Activated CD8-positive, alpha-beta T cell treated with anti-CD3 and anti-CD28 coated beads for 36 hours (primary cell): ENCODE results near the gene PRSS1. TPM values are rescaled to one million over a fixed set of nuclear protein-coding genes. Genes with fewer than 3 reads are reported as not detected.
"Not testable (repeated sequence)": the region's sequence is repeated elsewhere in the genome, so short reads cannot be mapped to it uniquely, and the experiment has no call there.

Experiments used
- ATAC-seq: fragments of 200-7000 bp; cut with Tn5 transposase; one replicate; pipeline ENCODE4 v1.10.0; 2021; ENCODE audit warnings: mild to moderate bottlenecking, moderate library complexity
- CTCF ChIA-PET: fragments of 350-600 bp; sonication (Branson Sonifier 250); formaldehyde crosslinking; loops from one replicate; lab custom pipeline; 2021; ENCODE audit warnings: antibody characterized with exemption; lab: Charles Lee
- POLR2A ChIA-PET: fragments of 350-600 bp; sonication (Branson Sonifier 250); formaldehyde crosslinking; loops from one replicate; lab custom pipeline; 2021; ENCODE audit warnings: antibody characterized with exemption; lab: Charles Lee
- DNase-seq: peaks from one replicate; pipeline ENCODE4 v3.0.0-alpha.2; 2020
- H3K27ac Mint-ChIP-seq: one replicate; pipeline ENCODE4 v1.8.0; 2021; ENCODE audit warnings: mild to moderate bottlenecking, mixed read lengths
- H3K27me3 Mint-ChIP-seq: one replicate; pipeline ENCODE4 v1.8.0; 2021; ENCODE audit warnings: mixed read lengths
- H3K36me3 Mint-ChIP-seq: one replicate; pipeline ENCODE4 v1.8.0; 2021; ENCODE audit warnings: low read depth, mixed read lengths
- H3K4me1 Mint-ChIP-seq: one replicate; pipeline ENCODE4 v1.8.0; 2021; ENCODE audit warnings: low read depth, mixed read lengths
- H3K4me3 Mint-ChIP-seq: one replicate; pipeline ENCODE4 v1.8.0; 2021; ENCODE audit warnings: mild to moderate bottlenecking, moderate library complexity, mixed read lengths
- H3K9me3 Mint-ChIP-seq: one replicate; pipeline ENCODE4 v1.8.0; 2021; ENCODE audit warnings: mixed read lengths
- intact Hi-C: fragments of 100-400 bp; cut with micrococcal nuclease; formaldehyde crosslinking; loops from one replicate; pipeline ENCODE4 v1.10.0; 2022
- total RNA-seq, 2 experiments: library from RNA; stranded (reverse); gene quantifications; one replicate each; pipeline ENCODE4 v1.2.3, GENCODE V29; 2021
- TF ChIP-seq, protein P1 (sequence below): fragments of 200-600 bp; IDR thresholded peaks from one replicate; pipeline ENCODE4 v1.8.0; 2022; ENCODE audit warnings: antibody characterized with exemption, mild to moderate bottlenecking

The PRSS1 gene
- total RNA-seq, 2 experiments from 2014 or later, result not detected

- POLR2A ChIA-PET, result no interaction called here
- Mint-ChIP-seq H3K4me1 (peaks cover under 1% of the 10 kb centered on the region), H3K27ac (no peak overlapping the region), H3K9me3 (no peaks in the 10 kb centered on the region), H3K27me3 (no peaks in the 10 kb centered on the region), H3K4me3 (no peak overlapping the region), H3K36me3 (no peaks in the 10 kb centered on the region)
- DNase-seq (no peak), ATAC-seq (no peak)
- TF ChIP-seq, protein P1, sequence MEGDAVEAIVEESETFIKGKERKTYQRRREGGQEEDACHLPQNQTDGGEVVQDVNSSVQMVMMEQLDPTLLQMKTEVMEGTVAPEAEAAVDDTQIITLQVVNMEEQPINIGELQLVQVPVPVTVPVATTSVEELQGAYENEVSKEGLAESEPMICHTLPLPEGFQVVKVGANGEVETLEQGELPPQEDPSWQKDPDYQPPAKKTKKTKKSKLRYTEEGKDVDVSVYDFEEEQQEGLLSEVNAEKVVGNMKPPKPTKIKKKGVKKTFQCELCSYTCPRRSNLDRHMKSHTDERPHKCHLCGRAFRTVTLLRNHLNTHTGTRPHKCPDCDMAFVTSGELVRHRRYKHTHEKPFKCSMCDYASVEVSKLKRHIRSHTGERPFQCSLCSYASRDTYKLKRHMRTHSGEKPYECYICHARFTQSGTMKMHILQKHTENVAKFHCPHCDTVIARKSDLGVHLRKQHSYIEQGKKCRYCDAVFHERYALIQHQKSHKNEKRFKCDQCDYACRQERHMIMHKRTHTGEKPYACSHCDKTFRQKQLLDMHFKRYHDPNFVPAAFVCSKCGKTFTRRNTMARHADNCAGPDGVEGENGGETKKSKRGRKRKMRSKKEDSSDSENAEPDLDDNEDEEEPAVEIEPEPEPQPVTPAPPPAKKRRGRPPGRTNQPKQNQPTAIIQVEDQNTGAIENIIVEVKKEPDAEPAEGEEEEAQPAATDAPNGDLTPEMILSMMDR, result no peak
- CTCF ChIA-PET, result no interaction called here
- intact Hi-C loops, result no loop called here
Observed at GRCh38 chr7:142745091-142745635, 4.1 kb upstream of the PRSS1 start.

- Mint-ChIP-seq H3K9me3 (no peaks in the 10 kb centered on the region), H3K36me3 (no peaks in the 10 kb centered on the region), H3K4me1 (no peaks in the 10 kb centered on the region), H3K27me3 (no peaks in the 10 kb centered on the region), H3K27ac (no peak overlapping the region), H3K4me3 (no peak overlapping the region)
- CTCF ChIA-PET, result no interaction called here
- POLR2A ChIA-PET, result no interaction called here
- no peak for ATAC-seq
- intact Hi-C loops, result no loop called here
- no peak for DNase-seq
- TF ChIP-seq, protein P1, result no peak
Observed at GRCh38 chr7:142745745-142746144, 3.5 kb upstream of the PRSS1 start.

DNA sequence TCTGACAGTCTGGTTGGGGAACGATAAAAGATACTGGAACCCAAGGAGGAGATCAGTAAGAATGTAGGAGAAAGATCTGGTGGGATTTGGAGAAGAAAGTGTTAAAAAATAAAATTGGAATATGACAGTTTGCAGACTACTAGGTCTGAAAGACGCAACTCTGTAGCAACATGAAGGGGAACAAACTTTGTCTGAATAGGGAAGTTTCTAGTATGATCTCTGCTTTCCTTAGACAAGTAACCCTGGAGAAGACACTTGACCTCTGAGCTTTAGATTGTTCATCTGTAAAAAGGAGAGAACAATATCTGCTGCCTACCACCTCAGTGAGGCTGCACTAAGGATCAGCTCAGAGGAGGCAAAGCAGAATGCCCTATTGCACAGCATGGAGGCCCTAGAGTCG is 3.0 kb upstream of the PRSS1 start:
- Mint-ChIP-seq H3K27ac (no peak overlapping the region), H3K4me3 (no peak overlapping the region), H3K4me1 (no peaks in the 10 kb centered on the region), H3K27me3 (no peaks in the 10 kb centered on the region), H3K9me3 (no peaks in the 10 kb centered on the region), H3K36me3 (no peaks in the 10 kb centered on the region)
- POLR2A ChIA-PET, result no interaction called here
- no peak for ATAC-seq
- DNase-seq, result no peak
- TF ChIP-seq, protein P1, result no peak
- intact Hi-C loops, result no loop called here
- CTCF ChIA-PET, result no interaction called here

DNA sequence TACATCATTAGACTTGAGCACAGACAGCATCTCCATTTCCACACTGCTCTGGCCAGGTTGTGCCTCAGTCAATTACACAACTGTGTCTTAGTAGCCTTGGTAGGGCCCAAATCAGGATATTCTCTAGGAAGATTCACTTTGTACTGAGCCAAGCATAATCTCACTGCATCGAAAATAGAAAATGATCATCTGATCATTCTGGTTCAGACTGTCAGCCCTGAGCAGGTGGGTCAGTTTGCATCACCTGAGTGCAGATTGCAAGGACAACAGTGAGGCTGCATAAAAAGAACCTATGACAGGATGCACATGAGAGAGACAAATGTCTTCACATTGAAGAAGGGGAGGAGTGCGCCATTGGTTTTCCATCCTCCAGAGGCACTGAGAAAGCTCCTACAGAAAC is 862 bp upstream of the PRSS1 start:
- H3K36me3 Mint-ChIP-seq, H3K4me3 Mint-ChIP-seq, DNase-seq, intact Hi-C loops, POLR2A ChIA-PET, CTCF ChIA-PET, H3K27me3 Mint-ChIP-seq, H3K9me3 Mint-ChIP-seq, H3K27ac Mint-ChIP-seq, H3K4me1 Mint-ChIP-seq, ATAC-seq: not testable (repeated sequence)

DNA sequence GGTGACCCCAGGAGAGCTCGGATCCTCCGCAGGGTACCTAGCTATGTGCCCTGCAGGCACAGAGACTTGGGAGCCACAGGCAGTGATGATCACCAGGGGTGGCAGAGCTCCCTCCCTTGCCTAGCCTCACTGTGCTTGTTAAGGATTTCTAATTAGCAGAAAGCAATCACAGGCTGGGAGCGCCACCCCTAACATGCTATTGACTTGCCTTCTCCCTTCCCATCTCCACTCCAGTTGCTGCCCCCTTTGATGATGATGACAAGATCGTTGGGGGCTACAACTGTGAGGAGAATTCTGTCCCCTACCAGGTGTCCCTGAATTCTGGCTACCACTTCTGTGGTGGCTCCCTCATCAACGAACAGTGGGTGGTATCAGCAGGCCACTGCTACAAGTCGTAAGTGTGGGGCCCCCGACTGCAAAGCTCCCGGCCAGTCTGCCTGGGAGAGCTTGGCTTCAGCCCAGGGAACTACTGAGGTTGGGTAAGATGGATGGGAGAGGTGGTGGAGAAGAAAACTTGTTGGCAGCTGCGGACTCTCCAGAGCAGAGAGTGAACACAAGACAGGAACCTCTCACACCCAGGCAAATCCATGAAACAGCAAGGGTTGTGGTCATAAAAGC is 1.2 kb downstream of the PRSS1 start:
- TF ChIP-seq, protein P1, result no peak
- Mint-ChIP-seq H3K27me3 (no peaks in the 10 kb centered on the region), H3K36me3 (no peaks in the 10 kb centered on the region), H3K9me3 (no peaks in the 10 kb centered on the region), H3K4me3 (no peak overlapping the region), H3K4me1 (no peaks in the 10 kb centered on the region), H3K27ac (no peak overlapping the region)
- intact Hi-C loops, result no loop called here
- CTCF ChIA-PET, result interaction anchor here (0.6 kb wide), 1 partner anchor 120 kb away, joined by 3 read pairs; no protein-coding TSS in a partner anchor
- POLR2A ChIA-PET, result no interaction called here
- ATAC-seq, result no peak
- no peak for DNase-seq

GRCh38 chr7:142751526-142752175 is 2.4 kb downstream of the PRSS1 start:
- CTCF ChIA-PET, H3K27me3 Mint-ChIP-seq, POLR2A ChIA-PET, H3K36me3 Mint-ChIP-seq, H3K9me3 Mint-ChIP-seq, H3K4me1 Mint-ChIP-seq, DNase-seq, H3K4me3 Mint-ChIP-seq, intact Hi-C loops, H3K27ac Mint-ChIP-seq, ATAC-seq: not testable (repeated sequence)
